ENCODE results near the gene PLPPR1. TPM values are rescaled to one million over a fixed set of nuclear protein-coding genes. Genes with fewer than 3 reads are reported as not detected.
"Not testable (repeated sequence)": the region's sequence is repeated elsewhere in the genome, so short reads cannot be mapped to it uniquely, and the experiment has no call there.

PLPPR1 gene
- total and polyA plus RNA-seq, 8 donors = 0.30 to 3.1 (median 0.55) TPM; not detected in 1

- Histone ChIP-seq H3K27ac (no peak overlapping the region), H3K36me3 (no peaks in the 10 kb centered on the region), H3K4me1 (no peaks in the 10 kb centered on the region), H3K27me3 (no peaks in the 10 kb centered on the region), H3K4me3 (no peak overlapping the region), H3K9me3 (no peaks in the 10 kb centered on the region)
- WGBS, 2 donors = 9 to 22% methylated on average over 3 of the region's 3 CpGs
- intact Hi-C loops (cut with DNase I) = loop anchor here in 2 of 3 donors (10.0 kb wide), 1 partner anchor 115 kb away; no protein-coding TSS in a partner anchor
- TF ChIP-seq CTCF (IDR thresholded peaks at IDR 0.05) = peak; percentile 44 to 79 (median 66)
- peak; percentile 84 to 100 (median 98) for ATAC-seq
- FAIRE-seq = no peak
- peak; percentile 26 to 84 (median 68) for DNase-seq
These were observed 90.8 kb downstream of the PLPPR1 start for GRCh38 chr9:101119206-101119819.

GRCh38 chr9:101121836-101122399 is 93.4 kb downstream of the PLPPR1 start:
- H3K27ac ChIP-seq = no peak overlapping the region
- H3K27me3 ChIP-seq = no peaks in the 10 kb centered on the region
- ATAC-seq (no peak), FAIRE-seq (no peak), DNase-seq (no peak)
- WGBS, 2 donors = 12 to 15% methylated on average over 2 of the region's 2 CpGs
- H3K4me1 ChIP-seq = no peaks in the 10 kb centered on the region
- intact Hi-C loops (cut with DNase I) = loop anchor here in 2 of 3 donors (5.0 to 10.0 kb wide), 2 partner anchors 183 to 185 kb away; no protein-coding TSS in a partner anchor
- no peaks in the 10 kb centered on the region for H3K9me3 ChIP-seq
- TF ChIP-seq CTCF (IDR thresholded peaks at IDR 0.05) = no peak
- H3K36me3 ChIP-seq = no peaks in the 10 kb centered on the region
- no peak overlapping the region for H3K4me3 ChIP-seq

- 40 to 61% methylated on average over 2 of the region's 2 CpGs for WGBS, 2 donors
- no peak for TF ChIP-seq CTCF (IDR thresholded peaks at IDR 0.05)
- intact Hi-C loops (cut with DNase I) = loop anchor here in 1 of 3 donors (10.0 kb wide), 1 partner anchor 178 kb away; no protein-coding TSS in a partner anchor
- ATAC-seq = no peak
- Histone ChIP-seq H3K9me3 (no peaks in the 10 kb centered on the region), H3K36me3 (no peaks in the 10 kb centered on the region), H3K4me1 (no peaks in the 10 kb centered on the region), H3K4me3 (no peak overlapping the region), H3K27me3 (no peaks in the 10 kb centered on the region), H3K27ac (no peak overlapping the region)
- no peak for FAIRE-seq
- no peak for DNase-seq
These were observed 98.0 kb downstream of the PLPPR1 start for GRCh38 chr9:101126556-101126955.

- not testable (repeated sequence) for H3K4me3 ChIP-seq, H3K9me3 ChIP-seq, H3K27me3 ChIP-seq, H3K27ac ChIP-seq, DNase-seq, H3K4me1 ChIP-seq, ATAC-seq, H3K36me3 ChIP-seq, FAIRE-seq
- WGBS, 2 donors = 50 to 52% methylated on average over 3 of the region's 3 CpGs
- intact Hi-C loops (cut with DNase I) = loop anchor here in 1 of 3 donors (10.0 kb wide), 1 partner anchor 177 kb away; no protein-coding TSS in a partner anchor
These were observed 98.8 kb downstream of the PLPPR1 start for GRCh38 chr9:101127369-101127768.

- no peak for FAIRE-seq
- Histone ChIP-seq H3K9me3 (no peaks in the 10 kb centered on the region), H3K4me1 (no peaks in the 10 kb centered on the region), H3K36me3 (no peaks in the 10 kb centered on the region), H3K4me3 (no peak overlapping the region), H3K27ac (no peak overlapping the region), H3K27me3 (no peaks in the 10 kb centered on the region)
- no peak for TF ChIP-seq CTCF (IDR thresholded peaks at IDR 0.05)
- ATAC-seq = no peak
- DNase-seq = no peak
- intact Hi-C loops (cut with DNase I) = loop anchor here in 1 of 3 donors (10.0 kb wide), 1 partner anchor 176 kb away; no protein-coding TSS in a partner anchor
These were observed 100.1 kb downstream of the PLPPR1 start for GRCh38 chr9:101128623-101129022.

Measured in pancreas (tissue), 10 donors.